HepG2 (cell line): ENCODE measurements around the gene ACADVL. TPM values are rescaled to one million over a fixed set of nuclear protein-coding genes. Genes with fewer than 3 reads are reported as not detected.

Experiments used
- BRCA1 ChIP-seq: sonication (generic); formaldehyde crosslinking; IDR thresholded peaks from 2 replicates; pipeline ENCODE4 v1.4.0; 2020; ENCODE audit warnings: missing genetic modification reagents
- EP300 ChIP-seq, 3 experiments: sonication (generic) in 1 of 3; formaldehyde crosslinking in 1 of 3; IDR thresholded peaks; 2 replicates each; pipeline versions ENCODE4 v1.5.1 to v1.6.1; 2011 to 2020; ENCODE audit warnings: low read depth in 2 of 3, low read length in 2 of 3, borderline replicate concordance in 1 of 3, improper control_type of control experiment in 1 of 3, mild to moderate bottlenecking in 1 of 3, missing genetic modification reagents in 1 of 3, moderate library complexity in 1 of 3
- FOXM1 ChIP-seq: sonication (generic); formaldehyde crosslinking; IDR thresholded peaks from 2 replicates; pipeline ENCODE4 v1.5.0; 2020; ENCODE audit warnings: missing genetic modification reagents
- GABPB1 ChIP-seq: IDR thresholded peaks from 2 replicates; pipeline ENCODE4 v1.6.1; 2016; ENCODE audit warnings: mild to moderate bottlenecking, missing genetic modification reagents, moderate library complexity, missing compliant biosample characterization
- MIER2 ChIP-seq: IDR thresholded peaks from 2 replicates; pipeline ENCODE4 v1.6.1; 2016; ENCODE audit warnings: missing biosample characterization, missing genetic modification reagents
- ZNF460 ChIP-seq: sonication (generic); formaldehyde crosslinking; IDR thresholded peaks from 2 replicates; pipeline ENCODE4 v1.5.1; 2020; ENCODE audit warnings: missing genetic modification reagents, mild to moderate bottlenecking, borderline replicate concordance
- polyA plus RNA-seq, 8 experiments: library from polyadenylated mRNA; depleted of rRNA in 3 of 8; stranded (reverse) in 7 of 8; unstranded in 1 of 8; fragments of >200 nt; fragmentation: Illumina TruSeq in 4 of 8; extraction: Trizol in 4 of 8; gene quantifications; 2 replicates each; pipeline versions ENCODE4 v1.2.1 to v1.2.3, GENCODE V29; 2011 to 2016; ENCODE audit warnings: low read depth in 4 of 8, missing spikeins in 1 of 8, mixed read lengths in 1 of 8; ENCODE audit not compliant: insufficient read depth in 1 of 8
- total RNA-seq, 5 experiments: library from RNA; depleted of rRNA; stranded (reverse); fragments of >200 nt; fragmentation: Illumina TruSeq; extraction: Trizol; gene quantifications; 2 replicates each; pipeline ENCODE4 v1.2.3, GENCODE V29; 2016; ENCODE audit warnings: low read depth in 1 of 5
- TF ChIP-seq, protein P1 (sequence below): sonication (generic); formaldehyde crosslinking; IDR thresholded peaks from 2 replicates; pipeline ENCODE4 v1.4.0; 2020; ENCODE audit warnings: missing genetic modification reagents
- TF ChIP-seq, protein P2 (sequence below): sonication (generic); formaldehyde crosslinking; IDR thresholded peaks from 2 replicates; pipeline ENCODE4 v1.4.0; 2020; ENCODE audit warnings: missing genetic modification reagents, mild to moderate bottlenecking, borderline replicate concordance
- TF ChIP-seq, protein P3 (sequence below): IDR thresholded peaks from 2 replicates; pipeline ENCODE4 v1.6.1; 2012; ENCODE audit warnings: low read length, improper control_type of control experiment
- TF ChIP-seq, protein P4 (sequence below): sonication (generic); formaldehyde crosslinking; IDR thresholded peaks from 2 replicates; pipeline ENCODE4 v1.8.0; 2022; ENCODE audit warnings: low read depth, missing genetic modification reagents
- TF ChIP-seq, protein P5 (sequence below): sonication (generic); formaldehyde crosslinking; IDR thresholded peaks from 2 replicates; pipeline ENCODE4 v1.4.0; 2020; ENCODE audit warnings: missing genetic modification reagents, borderline replicate concordance

ACADVL gene
- total and polyA plus RNA-seq, 2 of the 13 experiments (the other 11 are each of a cell fraction or from before 2014, with no cell fraction given) = 219 to 412 TPM

DNA sequence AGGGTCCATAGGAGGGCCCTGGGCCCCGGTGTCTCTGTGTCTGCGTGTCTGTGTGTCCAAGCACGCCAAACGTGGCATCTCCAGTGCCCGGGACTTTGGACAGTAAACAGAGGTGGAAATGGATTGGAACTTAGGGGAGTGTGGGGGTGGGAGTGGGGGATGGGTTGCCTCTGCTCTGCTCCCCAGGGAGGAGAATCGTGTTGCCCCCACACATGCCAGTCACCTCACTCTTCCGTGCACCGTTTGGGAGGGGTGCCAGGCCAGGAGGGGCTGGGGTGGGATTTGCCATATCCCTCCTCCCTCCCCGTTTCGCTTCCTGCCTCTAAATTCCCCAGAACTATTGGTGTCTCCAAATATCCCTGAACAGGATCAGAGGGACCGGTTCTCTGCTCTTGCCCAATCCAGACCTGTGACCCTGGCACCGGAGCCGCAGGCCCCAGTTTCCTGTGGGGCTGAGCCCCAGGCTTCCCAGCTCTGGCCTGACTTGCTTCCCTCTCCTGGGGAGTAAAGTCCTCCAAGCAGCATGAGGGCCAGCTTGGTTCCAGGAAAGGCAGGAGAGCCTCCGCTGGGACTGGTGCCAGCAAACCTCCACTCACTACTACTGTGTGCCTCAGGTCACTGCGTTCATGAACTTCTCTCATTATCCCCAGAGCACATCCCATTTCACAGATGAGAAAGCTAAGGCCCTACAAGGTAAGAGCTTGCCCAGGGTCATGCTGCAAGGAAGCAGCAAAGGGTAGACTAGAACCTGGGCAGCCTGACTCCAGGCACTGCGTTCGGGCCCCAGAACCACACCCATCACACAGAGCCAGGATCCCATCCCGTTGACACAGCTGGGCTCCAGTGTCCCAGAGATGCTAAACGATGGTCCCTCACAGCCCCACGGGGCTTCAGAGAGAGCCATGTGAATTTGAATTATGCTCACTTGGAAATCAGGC lies 40.2 kb upstream of the ACADVL start, which contains the start of gene ASGR1 (continued):
- TF ChIP-seq, protein P1, sequence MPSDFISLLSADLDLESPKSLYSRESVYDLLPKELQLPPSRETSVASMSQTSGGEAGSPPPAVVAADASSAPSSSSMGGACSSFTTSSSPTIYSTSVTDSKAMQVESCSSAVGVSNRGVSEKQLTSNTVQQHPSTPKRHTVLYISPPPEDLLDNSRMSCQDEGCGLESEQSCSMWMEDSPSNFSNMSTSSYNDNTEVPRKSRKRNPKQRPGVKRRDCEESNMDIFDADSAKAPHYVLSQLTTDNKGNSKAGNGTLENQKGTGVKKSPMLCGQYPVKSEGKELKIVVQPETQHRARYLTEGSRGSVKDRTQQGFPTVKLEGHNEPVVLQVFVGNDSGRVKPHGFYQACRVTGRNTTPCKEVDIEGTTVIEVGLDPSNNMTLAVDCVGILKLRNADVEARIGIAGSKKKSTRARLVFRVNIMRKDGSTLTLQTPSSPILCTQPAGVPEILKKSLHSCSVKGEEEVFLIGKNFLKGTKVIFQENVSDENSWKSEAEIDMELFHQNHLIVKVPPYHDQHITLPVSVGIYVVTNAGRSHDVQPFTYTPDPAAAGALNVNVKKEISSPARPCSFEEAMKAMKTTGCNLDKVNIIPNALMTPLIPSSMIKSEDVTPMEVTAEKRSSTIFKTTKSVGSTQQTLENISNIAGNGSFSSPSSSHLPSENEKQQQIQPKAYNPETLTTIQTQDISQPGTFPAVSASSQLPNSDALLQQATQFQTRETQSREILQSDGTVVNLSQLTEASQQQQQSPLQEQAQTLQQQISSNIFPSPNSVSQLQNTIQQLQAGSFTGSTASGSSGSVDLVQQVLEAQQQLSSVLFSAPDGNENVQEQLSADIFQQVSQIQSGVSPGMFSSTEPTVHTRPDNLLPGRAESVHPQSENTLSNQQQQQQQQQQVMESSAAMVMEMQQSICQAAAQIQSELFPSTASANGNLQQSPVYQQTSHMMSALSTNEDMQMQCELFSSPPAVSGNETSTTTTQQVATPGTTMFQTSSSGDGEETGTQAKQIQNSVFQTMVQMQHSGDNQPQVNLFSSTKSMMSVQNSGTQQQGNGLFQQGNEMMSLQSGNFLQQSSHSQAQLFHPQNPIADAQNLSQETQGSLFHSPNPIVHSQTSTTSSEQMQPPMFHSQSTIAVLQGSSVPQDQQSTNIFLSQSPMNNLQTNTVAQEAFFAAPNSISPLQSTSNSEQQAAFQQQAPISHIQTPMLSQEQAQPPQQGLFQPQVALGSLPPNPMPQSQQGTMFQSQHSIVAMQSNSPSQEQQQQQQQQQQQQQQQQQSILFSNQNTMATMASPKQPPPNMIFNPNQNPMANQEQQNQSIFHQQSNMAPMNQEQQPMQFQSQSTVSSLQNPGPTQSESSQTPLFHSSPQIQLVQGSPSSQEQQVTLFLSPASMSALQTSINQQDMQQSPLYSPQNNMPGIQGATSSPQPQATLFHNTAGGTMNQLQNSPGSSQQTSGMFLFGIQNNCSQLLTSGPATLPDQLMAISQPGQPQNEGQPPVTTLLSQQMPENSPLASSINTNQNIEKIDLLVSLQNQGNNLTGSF (CRISPR knock-in tag) = no peak
- peak; percentile 62 to 83 for TF ChIP-seq EP300 (IDR thresholded peaks at IDR 0.05; ENCODE audit: low read depth in 2 of 2, low read length in 2 of 2)
- TF ChIP-seq EP300 (CRISPR knock-in tag; IDR thresholded peaks at IDR 0.05; ENCODE audit: borderline replicate concordance) = peak; percentile 58; the same call in 1 of the 2 replicates
- no peak; the same call in 1 of the 2 replicates for TF ChIP-seq BRCA1 (CRISPR knock-in tag)
- TF ChIP-seq MIER2 (CRISPR knock-in tag) = peak; percentile 66; the same call in 1 of the 2 replicates
- TF ChIP-seq FOXM1 = no peak
- TF ChIP-seq ZNF460 (CRISPR knock-in tag) = no peak
- TF ChIP-seq, protein P2, sequence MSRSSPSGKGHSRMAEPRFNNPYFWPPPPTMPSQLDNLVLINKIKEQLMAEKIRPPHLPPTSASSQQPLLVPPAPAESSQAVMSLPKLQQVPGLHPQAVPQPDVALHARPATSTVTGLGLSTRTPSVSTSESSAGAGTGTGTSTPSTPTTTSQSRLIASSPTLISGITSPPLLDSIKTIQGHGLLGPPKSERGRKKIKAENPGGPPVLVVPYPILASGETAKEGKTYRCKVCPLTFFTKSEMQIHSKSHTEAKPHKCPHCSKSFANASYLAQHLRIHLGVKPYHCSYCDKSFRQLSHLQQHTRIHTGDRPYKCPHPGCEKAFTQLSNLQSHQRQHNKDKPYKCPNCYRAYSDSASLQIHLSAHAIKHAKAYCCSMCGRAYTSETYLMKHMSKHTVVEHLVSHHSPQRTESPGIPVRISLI (CRISPR knock-in tag) = 0 out of 2 replicates have a peak, but pooled peaks have one; percentile 10
- TF ChIP-seq GABPB1 (CRISPR knock-in tag) = peak; percentile 78
- TF ChIP-seq, protein P3, sequence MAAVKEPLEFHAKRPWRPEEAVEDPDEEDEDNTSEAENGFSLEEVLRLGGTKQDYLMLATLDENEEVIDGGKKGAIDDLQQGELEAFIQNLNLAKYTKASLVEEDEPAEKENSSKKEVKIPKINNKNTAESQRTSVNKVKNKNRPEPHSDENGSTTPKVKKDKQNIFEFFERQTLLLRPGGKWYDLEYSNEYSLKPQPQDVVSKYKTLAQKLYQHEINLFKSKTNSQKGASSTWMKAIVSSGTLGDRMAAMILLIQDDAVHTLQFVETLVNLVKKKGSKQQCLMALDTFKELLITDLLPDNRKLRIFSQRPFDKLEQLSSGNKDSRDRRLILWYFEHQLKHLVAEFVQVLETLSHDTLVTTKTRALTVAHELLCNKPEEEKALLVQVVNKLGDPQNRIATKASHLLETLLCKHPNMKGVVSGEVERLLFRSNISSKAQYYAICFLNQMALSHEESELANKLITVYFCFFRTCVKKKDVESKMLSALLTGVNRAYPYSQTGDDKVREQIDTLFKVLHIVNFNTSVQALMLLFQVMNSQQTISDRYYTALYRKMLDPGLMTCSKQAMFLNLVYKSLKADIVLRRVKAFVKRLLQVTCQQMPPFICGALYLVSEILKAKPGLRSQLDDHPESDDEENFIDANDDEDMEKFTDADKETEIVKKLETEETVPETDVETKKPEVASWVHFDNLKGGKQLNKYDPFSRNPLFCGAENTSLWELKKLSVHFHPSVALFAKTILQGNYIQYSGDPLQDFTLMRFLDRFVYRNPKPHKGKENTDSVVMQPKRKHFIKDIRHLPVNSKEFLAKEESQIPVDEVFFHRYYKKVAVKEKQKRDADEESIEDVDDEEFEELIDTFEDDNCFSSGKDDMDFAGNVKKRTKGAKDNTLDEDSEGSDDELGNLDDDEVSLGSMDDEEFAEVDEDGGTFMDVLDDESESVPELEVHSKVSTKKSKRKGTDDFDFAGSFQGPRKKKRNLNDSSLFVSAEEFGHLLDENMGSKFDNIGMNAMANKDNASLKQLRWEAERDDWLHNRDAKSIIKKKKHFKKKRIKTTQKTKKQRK = no peak
- TF ChIP-seq, protein P4, sequence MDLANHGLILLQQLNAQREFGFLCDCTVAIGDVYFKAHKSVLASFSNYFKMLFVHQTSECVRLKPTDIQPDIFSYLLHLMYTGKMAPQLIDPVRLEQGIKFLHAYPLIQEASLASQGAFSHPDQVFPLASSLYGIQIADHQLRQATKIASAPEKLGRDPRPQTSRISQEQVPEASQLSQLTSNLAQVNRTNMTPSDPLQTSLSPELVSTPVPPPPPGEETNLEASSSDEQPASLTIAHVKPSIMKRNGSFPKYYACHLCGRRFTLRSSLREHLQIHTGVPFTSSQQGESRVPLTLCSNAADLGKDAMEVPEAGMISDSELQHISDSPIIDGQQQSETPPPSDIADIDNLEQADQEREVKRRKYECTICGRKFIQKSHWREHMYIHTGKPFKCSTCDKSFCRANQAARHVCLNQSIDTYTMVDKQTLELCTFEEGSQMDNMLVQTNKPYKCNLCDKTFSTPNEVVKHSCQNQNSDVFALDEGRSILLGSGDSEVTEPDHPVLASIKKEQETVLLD = peak; percentile 46; the same call in 1 of the 2 replicates
- TF ChIP-seq, protein P5, sequence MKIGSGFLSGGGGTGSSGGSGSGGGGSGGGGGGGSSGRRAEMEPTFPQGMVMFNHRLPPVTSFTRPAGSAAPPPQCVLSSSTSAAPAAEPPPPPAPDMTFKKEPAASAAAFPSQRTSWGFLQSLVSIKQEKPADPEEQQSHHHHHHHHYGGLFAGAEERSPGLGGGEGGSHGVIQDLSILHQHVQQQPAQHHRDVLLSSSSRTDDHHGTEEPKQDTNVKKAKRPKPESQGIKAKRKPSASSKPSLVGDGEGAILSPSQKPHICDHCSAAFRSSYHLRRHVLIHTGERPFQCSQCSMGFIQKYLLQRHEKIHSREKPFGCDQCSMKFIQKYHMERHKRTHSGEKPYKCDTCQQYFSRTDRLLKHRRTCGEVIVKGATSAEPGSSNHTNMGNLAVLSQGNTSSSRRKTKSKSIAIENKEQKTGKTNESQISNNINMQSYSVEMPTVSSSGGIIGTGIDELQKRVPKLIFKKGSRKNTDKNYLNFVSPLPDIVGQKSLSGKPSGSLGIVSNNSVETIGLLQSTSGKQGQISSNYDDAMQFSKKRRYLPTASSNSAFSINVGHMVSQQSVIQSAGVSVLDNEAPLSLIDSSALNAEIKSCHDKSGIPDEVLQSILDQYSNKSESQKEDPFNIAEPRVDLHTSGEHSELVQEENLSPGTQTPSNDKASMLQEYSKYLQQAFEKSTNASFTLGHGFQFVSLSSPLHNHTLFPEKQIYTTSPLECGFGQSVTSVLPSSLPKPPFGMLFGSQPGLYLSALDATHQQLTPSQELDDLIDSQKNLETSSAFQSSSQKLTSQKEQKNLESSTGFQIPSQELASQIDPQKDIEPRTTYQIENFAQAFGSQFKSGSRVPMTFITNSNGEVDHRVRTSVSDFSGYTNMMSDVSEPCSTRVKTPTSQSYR (CRISPR knock-in tag) = peak; percentile 97
